WTC11 (cell line): ENCODE measurements around the gene KANK3. TPM values are rescaled to one million over a fixed set of nuclear protein-coding genes. Genes with fewer than 3 reads are reported as not detected.

Experiments
- ATAC-seq: fragments of 200-7000 bp; cut with Tn5 transposase; 2 replicates; pipeline ENCODE4 v1.10.0; 2021; ENCODE audit warnings: mild to moderate bottlenecking, moderate library complexity
- Bru-seq: library from RNA; stranded (reverse); fragments of 400-500 nt; gene quantifications from one replicate; lab custom pipeline; 2021; lab: Mats Ljungman, UMichigan
- CTCF ChIA-PET: fragments of 300-600 bp; sonication (Branson Sonifier 250); formaldehyde crosslinking; loops from one replicate; lab custom pipeline; 2021; ENCODE audit warnings: antibody characterized with exemption; lab: Charles Lee
- POLR2A ChIA-PET: fragments of 350-600 bp; sonication (Branson Sonifier 250); formaldehyde crosslinking; loops from one replicate; lab custom pipeline; 2021; ENCODE audit warnings: antibody characterized with exemption; lab: Charles Lee
- DNase-seq: peaks from one replicate; pipeline ENCODE4 v3.0.0; 2021; ENCODE audit warnings: low spot score
- H3K27ac Mint-ChIP-seq: 2 replicates; pipeline ENCODE4 v1.8.0; 2021; ENCODE audit warnings: mixed read lengths
- H3K27me3 Mint-ChIP-seq: 2 replicates; pipeline ENCODE4 v1.8.0; 2021; ENCODE audit warnings: low read depth, mild to moderate bottlenecking, moderate library complexity, mixed read lengths
- H3K36me3 Mint-ChIP-seq: 2 replicates; pipeline ENCODE4 v1.8.0; 2021; ENCODE audit warnings: mixed read lengths
- H3K4me1 Mint-ChIP-seq: 2 replicates; pipeline ENCODE4 v1.8.0; 2022; ENCODE audit warnings: mixed read lengths
- H3K4me3 Mint-ChIP-seq: 2 replicates; pipeline ENCODE4 v1.8.0; 2021; ENCODE audit warnings: mild to moderate bottlenecking, moderate library complexity, mixed read lengths
- H3K9me3 Mint-ChIP-seq: 2 replicates; pipeline ENCODE4 v1.8.0; 2021; ENCODE audit warnings: mixed read lengths
- ARID4B ChIP-seq: sonication (generic); formaldehyde crosslinking; IDR thresholded peaks from 2 replicates; pipeline ENCODE4 v1.8.0; 2023; ENCODE audit warnings: missing genetic modification reagents, mild to moderate bottlenecking, borderline replicate concordance
- ELF4 ChIP-seq: sonication (generic); formaldehyde crosslinking; IDR thresholded peaks from 2 replicates; pipeline ENCODE4 v1.8.1; 2022; ENCODE audit warnings: low read depth, mild to moderate bottlenecking, moderate library complexity, missing genetic modification reagents
- FOXJ3 ChIP-seq: sonication (generic); formaldehyde crosslinking; IDR thresholded peaks from 2 replicates; pipeline ENCODE4 v1.9.0; 2021; ENCODE audit warnings: missing genetic modification reagents, mild to moderate bottlenecking, borderline replicate concordance
- FOXP1 ChIP-seq: sonication (generic); formaldehyde crosslinking; IDR thresholded peaks from 2 replicates; pipeline ENCODE4 v1.8.0; 2022; ENCODE audit warnings: missing genetic modification reagents, mild to moderate bottlenecking, moderate library complexity, borderline replicate concordance
- MYBL2 ChIP-seq: sonication (generic); formaldehyde crosslinking; IDR thresholded peaks from 2 replicates; pipeline ENCODE4 v1.8.1; 2023; ENCODE audit warnings: mild to moderate bottlenecking, moderate library complexity, missing genetic modification reagents
- NFATC4 ChIP-seq: fragments of 250-450 bp; sonication (Bioruptor Pico); IDR thresholded peaks from 2 replicates; pipeline ENCODE4 v1.9.0; 2021; ENCODE audit warnings: mild to moderate bottlenecking
- NFYB ChIP-seq: sonication (generic); formaldehyde crosslinking; conservative IDR thresholded peaks from 2 replicates; pipeline ENCODE4 v1.8.0; 2022; ENCODE audit warnings: low read depth, missing genetic modification reagents
- NR2C2 ChIP-seq: sonication (generic); formaldehyde crosslinking; IDR thresholded peaks from 2 replicates; pipeline ENCODE4 v1.8.0; 2022; ENCODE audit warnings: mild to moderate bottlenecking, missing genetic modification reagents
- NR3C1 ChIP-seq: sonication (generic); formaldehyde crosslinking; conservative IDR thresholded peaks from 2 replicates; pipeline ENCODE4 v1.8.1; 2023; ENCODE audit warnings: low read depth, mild to moderate bottlenecking, missing genetic modification reagents
- PRRX2 ChIP-seq: fragments of 250-450 bp; sonication (Bioruptor Pico); IDR thresholded peaks from 2 replicates; pipeline ENCODE4 v1.8.0; 2021; ENCODE audit warnings: mild to moderate bottlenecking
- RORB ChIP-seq: fragments of 250-450 bp; sonication (Bioruptor Pico); IDR thresholded peaks from 2 replicates; pipeline ENCODE4 v1.9.0; 2021; ENCODE audit warnings: mild to moderate bottlenecking
- SP1 ChIP-seq: sonication (generic); formaldehyde crosslinking; conservative IDR thresholded peaks from 2 replicates; pipeline ENCODE4 v1.8.1; 2022; ENCODE audit warnings: missing genetic modification reagents
- TEAD4 ChIP-seq: sonication (generic); formaldehyde crosslinking; IDR thresholded peaks from 2 replicates; pipeline ENCODE4 v1.8.0; 2022; ENCODE audit warnings: mild to moderate bottlenecking, missing genetic modification reagents
- ZNF425 ChIP-seq: fragments of 250-450 bp; sonication (Bioruptor Pico); conservative IDR thresholded peaks from 2 replicates; pipeline ENCODE4 v1.9.0; 2021; ENCODE audit warnings: mild to moderate bottlenecking
- long read RNA-seq, 3 experiments: library from RNA in 1 of 3; library from capped mRNA in 1 of 3; library from polyadenylated mRNA in 1 of 3; unstranded in 2 of 3; stranded (forward) in 1 of 3; transcript quantifications; one replicate each; pipeline ENCODE4 v2.0.0, GENCODE V29; 2021
- total RNA-seq: library from RNA; stranded (reverse); gene quantifications from 3 replicates; pipeline ENCODE4 v1.2.3, GENCODE V29; 2021
- TF ChIP-seq, protein P1 (sequence below): sonication (generic); formaldehyde crosslinking; IDR thresholded peaks from 2 replicates; pipeline ENCODE4 v1.8.1; 2023; ENCODE audit warnings: mild to moderate bottlenecking, moderate library complexity, missing genetic modification reagents
- TF ChIP-seq, protein P2 (sequence below): sonication (generic); formaldehyde crosslinking; IDR thresholded peaks from 2 replicates; pipeline ENCODE4 v1.8.0; 2022; ENCODE audit warnings: mild to moderate bottlenecking, missing genetic modification reagents
- TF ChIP-seq, protein P3 (sequence below): sonication (generic); formaldehyde crosslinking; IDR thresholded peaks from 2 replicates; pipeline ENCODE4 v1.8.1; 2023; ENCODE audit warnings: mild to moderate bottlenecking, missing genetic modification reagents
- TF ChIP-seq, protein P4 (sequence below): sonication (generic); formaldehyde crosslinking; IDR thresholded peaks from 2 replicates; pipeline ENCODE4 v1.8.1; 2022; ENCODE audit warnings: low read depth, missing genetic modification reagents, borderline replicate concordance
- TF ChIP-seq, protein P5 (sequence below): sonication (generic); formaldehyde crosslinking; IDR thresholded peaks from 2 replicates; pipeline ENCODE4 v1.8.0; 2022; ENCODE audit warnings: mild to moderate bottlenecking, missing genetic modification reagents
- TF ChIP-seq, protein P6 (sequence below): fragments of 250-450 bp; sonication (Bioruptor Pico); IDR thresholded peaks from 2 replicates; pipeline ENCODE4 v1.8.0; 2021; ENCODE audit warnings: mild to moderate bottlenecking

Gene KANK3
- total RNA-seq (7.8 to 8.0 TPM (median 8.0 TPM) in 3 replicates), Bru-seq, nascent RNA (percentile 39 among the genes with signal in this experiment)
- long read RNA-seq, experiment 1, transcript KANK3-201 (11 exons, 2,787 nt), result major isoform, 13 of 27 reads
- long read RNA-seq, experiment 1, partial matches to known transcripts, result 9 of 27 reads
- long read RNA-seq, experiment 1, other reads (novel, unspliced or antisense), result 5 of 27 reads
- long read RNA-seq, experiment 2, partial matches to known transcripts, result 6 of 13 reads
- long read RNA-seq, experiment 2, other reads (novel, unspliced or antisense), result 5 of 13 reads
- long read RNA-seq, experiment 3, partial matches to known transcripts, result 1 of 2 reads
- long read RNA-seq, experiment 3, other reads (novel, unspliced or antisense), result 1 of 2 reads

DNA sequence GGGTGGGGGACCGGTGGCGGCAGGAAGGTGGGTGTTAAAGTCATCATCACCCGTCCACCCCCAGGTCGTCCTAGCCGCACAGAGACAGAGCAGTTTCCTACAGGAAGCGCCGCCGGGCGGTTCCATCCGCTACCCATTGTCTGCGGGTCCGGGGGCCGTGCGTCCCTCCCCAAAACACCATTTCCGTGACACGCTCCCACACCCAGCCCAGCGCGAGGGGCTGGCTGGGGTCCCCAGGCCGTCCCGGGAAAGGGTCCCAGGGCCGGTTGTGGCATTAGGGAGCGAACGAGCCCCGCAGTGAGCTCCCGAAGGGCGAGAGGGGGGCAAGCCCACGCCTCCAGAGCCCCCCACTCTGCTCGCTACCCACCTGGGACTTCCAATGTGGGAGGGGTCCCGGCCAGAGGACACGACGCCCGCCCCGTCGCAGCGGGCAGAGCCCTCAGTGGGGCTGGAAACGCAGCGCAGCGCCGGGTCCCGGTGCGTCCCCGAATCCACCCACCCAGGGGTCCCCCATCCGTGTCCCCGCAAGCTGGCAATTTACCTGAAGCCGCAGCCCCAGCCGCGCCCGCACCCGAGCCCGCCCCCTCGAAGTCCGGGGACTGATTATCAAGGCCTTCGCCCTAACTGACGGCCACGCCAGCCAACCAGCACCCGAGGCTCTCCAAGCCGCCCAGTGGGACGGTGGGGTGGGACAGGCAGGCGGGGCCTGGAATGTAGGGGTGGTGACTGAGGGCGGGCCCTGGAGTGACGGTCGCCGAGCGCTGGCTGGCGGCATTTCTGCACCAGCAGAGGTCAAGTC lies at the start of gene KANK3:
Gene KANK3, minus strand, starts transcription at position 579 of the 799 bp plus-strand sequence. CDS start 5,434 bp downstream, outside the sequence.
- no peaks in the 10 kb centered on the region for H3K36me3 Mint-ChIP-seq
- peak within 1 kb of the TSS; percentile 64 for H3K4me3 Mint-ChIP-seq
- H3K4me1 Mint-ChIP-seq, result peaks cover 22% of the 10 kb centered on the region
- no peak within 1 kb of the TSS; the same call in 1 of the 2 replicates for H3K27ac Mint-ChIP-seq
- CTCF ChIA-PET, result interaction anchor here (0.7 to 4.8 kb wide), 10 partner anchors 9 to 299 kb away, joined by 3 to 39 read pairs (median 4); partner anchors contain the start of gene MARCHF2
- peak; percentile 99 for DNase-seq
- no peaks in the 10 kb centered on the region for H3K9me3 Mint-ChIP-seq
- peaks cover 38% of the 10 kb centered on the region for H3K27me3 Mint-ChIP-seq
- POLR2A ChIA-PET, result no interaction called here
- peak; percentile 98 for ATAC-seq
- peak; percentile 90 for TF ChIP-seq SP1
- TF ChIP-seq FOXP1 (CRISPR knock-in tag), result 0 out of 2 replicates have a peak, but pooled peaks have one; percentile 59
- TF ChIP-seq, protein P1, sequence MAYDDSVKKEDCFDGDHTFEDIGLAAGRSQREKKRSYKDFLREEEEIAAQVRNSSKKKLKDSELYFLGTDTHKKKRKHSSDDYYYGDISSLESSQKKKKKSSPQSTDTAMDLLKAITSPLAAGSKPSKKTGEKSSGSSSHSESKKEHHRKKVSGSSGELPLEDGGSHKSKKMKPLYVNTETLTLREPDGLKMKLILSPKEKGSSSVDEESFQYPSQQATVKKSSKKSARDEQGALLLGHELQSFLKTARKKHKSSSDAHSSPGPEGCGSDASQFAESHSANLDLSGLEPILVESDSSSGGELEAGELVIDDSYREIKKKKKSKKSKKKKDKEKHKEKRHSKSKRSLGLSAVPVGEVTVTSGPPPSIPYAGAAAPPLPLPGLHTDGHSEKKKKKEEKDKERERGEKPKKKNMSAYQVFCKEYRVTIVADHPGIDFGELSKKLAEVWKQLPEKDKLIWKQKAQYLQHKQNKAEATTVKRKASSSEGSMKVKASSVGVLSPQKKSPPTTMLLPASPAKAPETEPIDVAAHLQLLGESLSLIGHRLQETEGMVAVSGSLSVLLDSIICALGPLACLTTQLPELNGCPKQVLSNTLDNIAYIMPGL, result peak; percentile 44; the same call in 1 of the 2 replicates
- TF ChIP-seq NR2C2 (CRISPR knock-in tag), result no peak
- TF ChIP-seq MYBL2 (CRISPR knock-in tag), result no peak
- no peak for TF ChIP-seq ZNF425 (CRISPR knock-in tag)
- peak; percentile 94 for TF ChIP-seq TEAD4 (CRISPR knock-in tag)
- TF ChIP-seq NFYB (CRISPR knock-in tag), result peak; percentile 96
- TF ChIP-seq, protein P2, sequence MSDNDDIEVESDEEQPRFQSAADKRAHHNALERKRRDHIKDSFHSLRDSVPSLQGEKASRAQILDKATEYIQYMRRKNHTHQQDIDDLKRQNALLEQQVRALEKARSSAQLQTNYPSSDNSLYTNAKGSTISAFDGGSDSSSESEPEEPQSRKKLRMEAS (CRISPR knock-in tag), result no peak; the same call in 1 of the 2 replicates
- no peak for TF ChIP-seq RORB (CRISPR knock-in tag)
- TF ChIP-seq NFATC4 (CRISPR knock-in tag), result no peak
- TF ChIP-seq, protein P3, sequence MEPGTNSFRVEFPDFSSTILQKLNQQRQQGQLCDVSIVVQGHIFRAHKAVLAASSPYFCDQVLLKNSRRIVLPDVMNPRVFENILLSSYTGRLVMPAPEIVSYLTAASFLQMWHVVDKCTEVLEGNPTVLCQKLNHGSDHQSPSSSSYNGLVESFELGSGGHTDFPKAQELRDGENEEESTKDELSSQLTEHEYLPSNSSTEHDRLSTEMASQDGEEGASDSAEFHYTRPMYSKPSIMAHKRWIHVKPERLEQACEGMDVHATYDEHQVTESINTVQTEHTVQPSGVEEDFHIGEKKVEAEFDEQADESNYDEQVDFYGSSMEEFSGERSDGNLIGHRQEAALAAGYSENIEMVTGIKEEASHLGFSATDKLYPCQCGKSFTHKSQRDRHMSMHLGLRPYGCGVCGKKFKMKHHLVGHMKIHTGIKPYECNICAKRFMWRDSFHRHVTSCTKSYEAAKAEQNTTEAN (CRISPR knock-in tag), result no peak
- no peak for TF ChIP-seq PRRX2 (CRISPR knock-in tag)
- no peak for TF ChIP-seq ARID4B (CRISPR knock-in tag)
- TF ChIP-seq NR3C1 (CRISPR knock-in tag), result no peak
- TF ChIP-seq, protein P4, sequence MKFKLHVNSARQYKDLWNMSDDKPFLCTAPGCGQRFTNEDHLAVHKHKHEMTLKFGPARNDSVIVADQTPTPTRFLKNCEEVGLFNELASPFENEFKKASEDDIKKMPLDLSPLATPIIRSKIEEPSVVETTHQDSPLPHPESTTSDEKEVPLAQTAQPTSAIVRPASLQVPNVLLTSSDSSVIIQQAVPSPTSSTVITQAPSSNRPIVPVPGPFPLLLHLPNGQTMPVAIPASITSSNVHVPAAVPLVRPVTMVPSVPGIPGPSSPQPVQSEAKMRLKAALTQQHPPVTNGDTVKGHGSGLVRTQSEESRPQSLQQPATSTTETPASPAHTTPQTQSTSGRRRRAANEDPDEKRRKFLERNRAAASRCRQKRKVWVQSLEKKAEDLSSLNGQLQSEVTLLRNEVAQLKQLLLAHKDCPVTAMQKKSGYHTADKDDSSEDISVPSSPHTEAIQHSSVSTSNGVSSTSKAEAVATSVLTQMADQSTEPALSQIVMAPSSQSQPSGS, result no peak
- no peak for TF ChIP-seq FOXJ3 (CRISPR knock-in tag)
- no peak for TF ChIP-seq ELF4 (CRISPR knock-in tag)
- TF ChIP-seq, protein P5, sequence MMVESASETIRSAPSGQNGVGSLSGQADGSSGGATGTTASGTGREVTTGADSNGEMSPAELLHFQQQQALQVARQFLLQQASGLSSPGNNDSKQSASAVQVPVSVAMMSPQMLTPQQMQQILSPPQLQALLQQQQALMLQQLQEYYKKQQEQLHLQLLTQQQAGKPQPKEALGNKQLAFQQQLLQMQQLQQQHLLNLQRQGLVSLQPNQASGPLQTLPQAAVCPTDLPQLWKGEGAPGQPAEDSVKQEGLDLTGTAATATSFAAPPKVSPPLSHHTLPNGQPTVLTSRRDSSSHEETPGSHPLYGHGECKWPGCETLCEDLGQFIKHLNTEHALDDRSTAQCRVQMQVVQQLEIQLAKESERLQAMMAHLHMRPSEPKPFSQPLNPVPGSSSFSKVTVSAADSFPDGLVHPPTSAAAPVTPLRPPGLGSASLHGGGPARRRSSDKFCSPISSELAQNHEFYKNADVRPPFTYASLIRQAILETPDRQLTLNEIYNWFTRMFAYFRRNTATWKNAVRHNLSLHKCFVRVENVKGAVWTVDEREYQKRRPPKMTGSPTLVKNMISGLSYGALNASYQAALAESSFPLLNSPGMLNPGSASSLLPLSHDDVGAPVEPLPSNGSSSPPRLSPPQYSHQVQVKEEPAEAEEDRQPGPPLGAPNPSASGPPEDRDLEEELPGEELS (CRISPR knock-in tag), result 0 out of 2 replicates have a peak, but pooled peaks have one; percentile 52
- TF ChIP-seq, protein P6, sequence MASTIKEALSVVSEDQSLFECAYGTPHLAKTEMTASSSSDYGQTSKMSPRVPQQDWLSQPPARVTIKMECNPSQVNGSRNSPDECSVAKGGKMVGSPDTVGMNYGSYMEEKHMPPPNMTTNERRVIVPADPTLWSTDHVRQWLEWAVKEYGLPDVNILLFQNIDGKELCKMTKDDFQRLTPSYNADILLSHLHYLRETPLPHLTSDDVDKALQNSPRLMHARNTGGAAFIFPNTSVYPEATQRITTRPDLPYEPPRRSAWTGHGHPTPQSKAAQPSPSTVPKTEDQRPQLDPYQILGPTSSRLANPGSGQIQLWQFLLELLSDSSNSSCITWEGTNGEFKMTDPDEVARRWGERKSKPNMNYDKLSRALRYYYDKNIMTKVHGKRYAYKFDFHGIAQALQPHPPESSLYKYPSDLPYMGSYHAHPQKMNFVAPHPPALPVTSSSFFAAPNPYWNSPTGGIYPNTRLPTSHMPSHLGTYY (CRISPR knock-in tag), result no peak
